ENCODE data around the gene DOCK11.

DOCK11 gene

GRCh38 chrX:118679290-118679689 is 183.7 kb downstream of the DOCK11 start:
- TF ChIP-seq, protein P1, sequence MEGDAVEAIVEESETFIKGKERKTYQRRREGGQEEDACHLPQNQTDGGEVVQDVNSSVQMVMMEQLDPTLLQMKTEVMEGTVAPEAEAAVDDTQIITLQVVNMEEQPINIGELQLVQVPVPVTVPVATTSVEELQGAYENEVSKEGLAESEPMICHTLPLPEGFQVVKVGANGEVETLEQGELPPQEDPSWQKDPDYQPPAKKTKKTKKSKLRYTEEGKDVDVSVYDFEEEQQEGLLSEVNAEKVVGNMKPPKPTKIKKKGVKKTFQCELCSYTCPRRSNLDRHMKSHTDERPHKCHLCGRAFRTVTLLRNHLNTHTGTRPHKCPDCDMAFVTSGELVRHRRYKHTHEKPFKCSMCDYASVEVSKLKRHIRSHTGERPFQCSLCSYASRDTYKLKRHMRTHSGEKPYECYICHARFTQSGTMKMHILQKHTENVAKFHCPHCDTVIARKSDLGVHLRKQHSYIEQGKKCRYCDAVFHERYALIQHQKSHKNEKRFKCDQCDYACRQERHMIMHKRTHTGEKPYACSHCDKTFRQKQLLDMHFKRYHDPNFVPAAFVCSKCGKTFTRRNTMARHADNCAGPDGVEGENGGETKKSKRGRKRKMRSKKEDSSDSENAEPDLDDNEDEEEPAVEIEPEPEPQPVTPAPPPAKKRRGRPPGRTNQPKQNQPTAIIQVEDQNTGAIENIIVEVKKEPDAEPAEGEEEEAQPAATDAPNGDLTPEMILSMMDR (IDR thresholded peaks at IDR 0.05; ENCODE audit: control insufficient read depth, extremely low read depth, insufficient read depth): no peak
- no peak overlapping the region for H3K4me3 ChIP-seq (ENCODE audit: low read depth, low read length)
- no peak for DNase-seq (ENCODE audit: low read depth)

- no peak overlapping the region for H3K4me3 ChIP-seq (ENCODE audit: low read depth, low read length)
- TF ChIP-seq, protein P1 (IDR thresholded peaks at IDR 0.05; ENCODE audit: control insufficient read depth, extremely low read depth, insufficient read depth): no peak
- DNase-seq (ENCODE audit: low read depth): no peak
Observed at GRCh38 chrX:118682258-118683014, 186.8 kb downstream of the DOCK11 start.

- TF ChIP-seq, protein P1 (IDR thresholded peaks at IDR 0.05; ENCODE audit: control insufficient read depth, extremely low read depth, insufficient read depth): no peak
- H3K4me3 ChIP-seq (ENCODE audit: low read depth, low read length): no peak overlapping the region
- DNase-seq (ENCODE audit: low read depth): no peak
Observed at GRCh38 chrX:118685393-118685792, 189.8 kb downstream of the DOCK11 start.

- no peak for DNase-seq (ENCODE audit: low read depth)
- H3K4me3 ChIP-seq (ENCODE audit: low read depth, low read length): no peak overlapping the region
- TF ChIP-seq, protein P1 (IDR thresholded peaks at IDR 0.05; ENCODE audit: control insufficient read depth, extremely low read depth, insufficient read depth): no peak
Observed at GRCh38 chrX:118688935-118689334, 193.3 kb downstream of the DOCK11 start.

DNA sequence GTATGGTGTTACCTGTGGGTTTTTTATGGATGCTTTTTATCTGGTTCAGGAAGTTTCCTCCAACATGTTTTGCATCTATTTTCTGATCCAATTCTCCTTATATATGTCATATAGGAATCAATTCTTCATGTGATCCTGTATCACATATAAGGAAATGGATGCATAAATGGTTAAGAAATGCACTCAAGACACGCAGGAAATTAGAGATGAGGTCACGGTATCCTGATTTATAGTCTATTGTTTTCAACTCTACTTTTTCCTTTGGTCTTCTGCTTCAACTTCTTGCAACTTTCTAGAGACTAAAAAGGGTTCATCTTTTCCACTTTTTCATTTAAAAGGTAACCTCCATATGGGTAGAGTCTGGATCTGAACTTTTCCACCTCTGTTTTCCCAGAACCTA is 198.2 kb downstream of the DOCK11 start:
- DNase-seq (ENCODE audit: low read depth): no peak
- H3K4me3 ChIP-seq (ENCODE audit: low read depth, low read length): no peak overlapping the region
- TF ChIP-seq, protein P1 (IDR thresholded peaks at IDR 0.05; ENCODE audit: control insufficient read depth, extremely low read depth, insufficient read depth): no peak

DNA sequence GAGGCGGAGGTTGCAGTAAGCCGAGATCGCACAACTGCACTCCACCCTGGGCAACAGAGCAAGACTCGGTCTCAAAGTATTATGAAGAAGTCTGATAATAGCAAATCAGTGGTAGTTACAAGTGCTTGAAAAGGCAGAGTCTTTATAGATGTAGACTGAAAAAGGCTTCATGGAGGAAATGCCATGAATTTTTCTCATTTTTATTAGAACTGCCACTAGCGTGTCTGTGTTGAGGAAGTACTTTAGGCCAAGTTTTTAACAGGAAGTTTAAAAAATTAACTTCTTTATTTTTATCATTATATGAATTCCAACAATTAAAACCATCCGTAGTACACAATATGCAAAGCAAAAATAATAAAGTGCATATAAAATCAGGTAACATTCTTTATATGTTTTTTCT is 199.0 kb downstream of the DOCK11 start:
- no peak overlapping the region for H3K4me3 ChIP-seq (ENCODE audit: low read depth, low read length)
- TF ChIP-seq, protein P1 (IDR thresholded peaks at IDR 0.05; ENCODE audit: control insufficient read depth, extremely low read depth, insufficient read depth): no peak
- DNase-seq (ENCODE audit: low read depth): no peak

Measured in LNCaP clone FGC (cell line).